HepG2 (cell line): ENCODE measurements around the gene DCUN1D4. TPM values are rescaled to one million over a fixed set of nuclear protein-coding genes. Genes with fewer than 3 reads are reported as not detected.
A peak's percentile ranks its signal among the peaks of the same experiment; 100 is the strongest.

ENCODE experiments used
- ATAC-seq: fragments of 200-7000 bp; cut with Tn5 transposase; 3 replicates; pipeline ENCODE4 v1.9.1; 2020; ENCODE audit warnings: mild to moderate bottlenecking, moderate library complexity
- BruUV-seq: library from RNA; stranded (reverse); fragments of 400-500 nt; replicated peaks from 2 replicates; lab custom pipeline; 2021; lab: Mats Ljungman, UMichigan
- CTCF ChIA-PET: fragments of 300-600 bp; formaldehyde crosslinking; extraction: SDS; loops from one replicate; lab custom pipeline; 2021; ENCODE audit warnings: low total read pairs, inconsistent platforms, low intra/inter-chr PET ratio; lab: Yijun Ruan, JAX
- POLR2A ChIA-PET: fragments of 350-600 bp; sonication (Branson Sonifier 250); formaldehyde crosslinking; loops from one replicate; lab custom pipeline; 2020; ENCODE audit warnings: antibody characterized with exemption, inconsistent platforms; lab: Yijun Ruan, JAX
- DNase-seq: peaks from one replicate; pipeline ENCODE4 v3.0.0-alpha.2; 2015; ENCODE audit warnings: low spot score
- FAIRE-seq: peaks from 3 replicates; lab custom pipeline; 2011; peaks lifted over from hg19 to GRCh38; lab: Jason Lieb, UNC
- H2AFZ ChIP-seq: one replicate; pipeline ENCODE4 v1.6.1; 2011; ENCODE audit warnings: low read length, inconsistent platforms
- H3K27ac ChIP-seq: fragments of 300-600 bp; 3 replicates; pipeline ENCODE4 v1.8.0; 2011; ENCODE audit warnings: mixed run types, mild to moderate bottlenecking, mixed read lengths, low read length, inconsistent platforms; ENCODE audit not compliant: insufficient read depth; ENCODE audit errors: extremely low read length
- H3K27me3 ChIP-seq, 2 experiments: fragments of 200-600 bp in 1 of 2; 2 replicates in 1 of 2; 3 replicates in 1 of 2; pipeline versions ENCODE4 v1.6.0 to v1.8.0; 2011; ENCODE audit warnings: low read length in 2 of 2, mild to moderate bottlenecking in 2 of 2, moderate library complexity in 2 of 2, inconsistent platforms in 1 of 2; ENCODE audit not compliant: insufficient read depth in 2 of 2, control insufficient read depth in 1 of 2
- H3K36me3 ChIP-seq, 2 experiments: fragments of 200-600 bp in 1 of 2; replicated peaks in 1 of 2; 2 replicates in 1 of 2; 3 replicates in 1 of 2; pipeline versions ENCODE4 v1.5.1 to v1.8.0; 2011; ENCODE audit warnings: low read length in 2 of 2, inconsistent platforms in 1 of 2; ENCODE audit not compliant: insufficient read depth in 2 of 2, control insufficient read depth in 1 of 2
- H3K4me1 ChIP-seq: 2 replicates; pipeline ENCODE4 v1.5.1; 2012; ENCODE audit warnings: low read length, inconsistent platforms; ENCODE audit not compliant: insufficient read depth
- H3K4me2 ChIP-seq: 2 replicates; pipeline ENCODE4 v1.6.0; 2011; ENCODE audit warnings: low read depth, low read length, inconsistent platforms
- H3K4me3 ChIP-seq, 3 experiments: fragments of 200-600 bp in 1 of 3; sonication (generic), shearing (Covaris generic) in 1 of 3; replicated peaks in 1 of 3; 2 replicates each; pipeline ENCODE4 v1.5.1; 2011 to 2016; ENCODE audit warnings: low read length in 3 of 3, inconsistent platforms in 2 of 3, low read depth in 2 of 3, mild to moderate bottlenecking in 2 of 3, control low read depth in 1 of 3, mixed read lengths in 1 of 3; ENCODE audit not compliant: insufficient read depth in 1 of 3
- H3K79me2 ChIP-seq: one replicate; pipeline ENCODE4 v1.6.1; 2011; ENCODE audit warnings: low read length, inconsistent platforms; ENCODE audit not compliant: insufficient read depth
- H3K9ac ChIP-seq: 2 replicates; pipeline ENCODE4 v1.6.0; 2011; ENCODE audit warnings: mild to moderate bottlenecking, low read depth, low read length, inconsistent platforms; ENCODE audit not compliant: insufficient read depth
- H3K9me3 ChIP-seq: 2 replicates; pipeline ENCODE4 v1.5.1; 2012; ENCODE audit warnings: mild to moderate bottlenecking, low read length
- H4K20me1 ChIP-seq: 2 replicates; pipeline ENCODE4 v1.6.0; 2011; ENCODE audit warnings: inconsistent platforms, mild to moderate bottlenecking, low read length, moderate library complexity; ENCODE audit not compliant: insufficient read depth
- CEBPG ChIP-seq: IDR thresholded peaks from 2 replicates; pipeline ENCODE4 v1.6.1; 2016
- FOXJ3 ChIP-seq: sonication (generic); formaldehyde crosslinking; IDR thresholded peaks from 2 replicates; pipeline ENCODE4 v1.4.0; 2020; ENCODE audit warnings: missing genetic modification reagents, mild to moderate bottlenecking, borderline replicate concordance
- GPN1 ChIP-seq: sonication (generic); formaldehyde crosslinking; IDR thresholded peaks from 2 replicates; pipeline ENCODE4 v1.5.1; 2020; ENCODE audit warnings: missing genetic modification reagents, borderline replicate concordance
- KDM5B ChIP-seq: sonication (generic); formaldehyde crosslinking; IDR thresholded peaks from 2 replicates; pipeline ENCODE4 v1.4.0; 2020; ENCODE audit warnings: missing genetic modification reagents, mild to moderate bottlenecking, borderline replicate concordance
- PHF8 ChIP-seq: sonication (generic); formaldehyde crosslinking; IDR thresholded peaks from 2 replicates; pipeline ENCODE4 v1.5.0; 2020; ENCODE audit warnings: missing genetic modification reagents
- SALL1 ChIP-seq: sonication (generic); formaldehyde crosslinking; IDR thresholded peaks from 2 replicates; pipeline ENCODE4 v1.8.0; 2022; ENCODE audit warnings: mild to moderate bottlenecking, missing genetic modification reagents
- STAG1 ChIP-seq: sonication (generic); formaldehyde crosslinking; IDR thresholded peaks from 2 replicates; pipeline ENCODE4 v1.4.0; 2020; ENCODE audit warnings: missing genetic modification reagents
- TOPORS ChIP-seq: sonication (generic); formaldehyde crosslinking; IDR thresholded peaks from 2 replicates; pipeline ENCODE4 v1.8.0; 2023; ENCODE audit warnings: mild to moderate bottlenecking, missing genetic modification reagents
- ZFAT ChIP-seq: sonication (generic); formaldehyde crosslinking; conservative IDR thresholded peaks from 2 replicates; pipeline ENCODE4 v1.8.1; 2023; ENCODE audit warnings: missing genetic modification reagents, inconsistent platforms
- ZNF451 ChIP-seq: sonication (generic); formaldehyde crosslinking; IDR thresholded peaks from 2 replicates; pipeline ENCODE4 v1.5.0; 2020; ENCODE audit warnings: mild to moderate bottlenecking, missing genetic modification reagents
- ZNF772 ChIP-seq: sonication (generic); formaldehyde crosslinking; IDR thresholded peaks from 2 replicates; pipeline ENCODE4 v1.5.0; 2020; ENCODE audit warnings: mild to moderate bottlenecking, missing genetic modification reagents
- ZNF776 ChIP-seq: sonication (generic); formaldehyde crosslinking; IDR thresholded peaks from 2 replicates; pipeline ENCODE4 v1.4.0; 2020; ENCODE audit warnings: mild to moderate bottlenecking, missing genetic modification reagents
- WGBS: methylation state at CpG from one replicate; pipeline ENCODE4 v1.1.6; 2017; ENCODE audit warnings: low lambda C conversion rate; 5-methylcytosine and 5-hydroxymethylcytosine counted together
- in situ Hi-C: cut with HindIII; loops from 2 replicates; pipeline ENCODE4 v1.10.0; 2017; ENCODE audit warnings: low pct_unique_long_range_greater_than_20kb; ENCODE audit not compliant: extremely low pct_ligation_motif_present
- intact Hi-C: fragments of 100-400 bp; cut with micrococcal nuclease; formaldehyde crosslinking; loops from one replicate; pipeline ENCODE4 v1.10.0; 2022; ENCODE audit not compliant: unreplicated experiment
- polyA plus RNA-seq, 8 experiments: library from polyadenylated mRNA; depleted of rRNA in 3 of 8; stranded (reverse) in 7 of 8; unstranded in 1 of 8; fragments of >200 nt; fragmentation: Illumina TruSeq in 4 of 8; extraction: Trizol in 4 of 8; gene quantifications; 2 replicates each; pipeline versions ENCODE4 v1.2.1 to v1.2.3, GENCODE V29; 2011 to 2016; ENCODE audit warnings: low read depth in 4 of 8, missing spikeins in 1 of 8, mixed read lengths in 1 of 8; ENCODE audit not compliant: insufficient read depth in 1 of 8
- total RNA-seq, 5 experiments: library from RNA; depleted of rRNA; stranded (reverse); fragments of >200 nt; fragmentation: Illumina TruSeq; extraction: Trizol; gene quantifications; 2 replicates each; pipeline ENCODE4 v1.2.3, GENCODE V29; 2016; ENCODE audit warnings: low read depth in 1 of 5
- TF ChIP-seq, protein P1 (sequence below): sonication (generic); formaldehyde crosslinking; IDR thresholded peaks from 2 replicates; pipeline ENCODE4 v1.4.0; 2020; ENCODE audit warnings: missing genetic modification reagents
- TF ChIP-seq, protein P2 (sequence below): sonication (generic); formaldehyde crosslinking; IDR thresholded peaks from 2 replicates; pipeline ENCODE4 v1.8.0; 2023; ENCODE audit warnings: mild to moderate bottlenecking, missing genetic modification reagents
- TF ChIP-seq, protein P3 (sequence below): sonication (generic); formaldehyde crosslinking; conservative IDR thresholded peaks from 2 replicates; pipeline ENCODE4 v1.8.0; 2022; ENCODE audit warnings: mild to moderate bottlenecking, moderate library complexity, missing genetic modification reagents
- TF ChIP-seq, protein P4 (sequence below): IDR thresholded peaks from 2 replicates; pipeline ENCODE4 v1.6.1; 2016; ENCODE audit warnings: mild to moderate bottlenecking
- TF ChIP-seq, protein P5 (sequence below): sonication (generic); formaldehyde crosslinking; IDR thresholded peaks from 2 replicates; pipeline ENCODE4 v1.5.0; 2020; ENCODE audit warnings: missing genetic modification reagents, mild to moderate bottlenecking, borderline replicate concordance
- TF ChIP-seq, protein P6 (sequence below): sonication (generic); formaldehyde crosslinking; IDR thresholded peaks from 2 replicates; pipeline ENCODE4 v1.5.1; 2020; ENCODE audit warnings: missing genetic modification reagents, mild to moderate bottlenecking, borderline replicate concordance

The DCUN1D4 gene
- total and polyA plus RNA-seq, 2 of the 13 experiments (the other 11 are each of a cell fraction or from before 2014, with no cell fraction given) = 27.9 to 44.4 TPM

DNA sequence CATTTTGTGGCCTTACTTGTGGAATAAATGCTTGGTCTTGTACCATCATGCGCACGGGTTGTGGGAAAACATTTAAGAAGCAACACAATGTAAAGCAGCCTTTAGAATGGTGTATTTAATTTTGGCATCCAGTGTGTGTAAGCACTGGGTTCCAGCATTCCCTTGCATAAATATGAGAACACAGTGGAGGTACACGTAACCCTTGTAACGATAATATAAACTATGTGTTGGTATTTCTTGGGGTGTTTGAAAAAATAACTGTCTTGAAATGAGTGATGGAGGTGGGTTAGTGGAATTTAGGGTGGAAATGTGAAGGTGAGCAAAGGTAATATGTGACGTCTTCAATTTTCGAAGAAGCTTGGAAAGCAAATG is 2.1 kb downstream of the DCUN1D4 start:
- ATAC-seq (no peak), FAIRE-seq (no peak), DNase-seq (no peak)
- Histone ChIP-seq H4K20me1 (no peaks in the 10 kb centered on the region), H3K4me1 (peaks cover 28% of the 10 kb centered on the region), H3K27ac (peak overlapping the region; percentile 81), H3K27me3 (no peaks in the 10 kb centered on the region; a peak in 1 of 5 replicates), H3K4me3 (peak overlapping the region; percentile 83 to 88 (median 85)), H3K9ac (peak overlapping the region; percentile 85), H2AFZ (peak overlapping the region; percentile 45), H3K79me2 (peaks cover 52% of the 10 kb centered on the region), H3K36me3 (no peaks in the 10 kb centered on the region), H3K9me3 (no peaks in the 10 kb centered on the region), H3K4me2 (peak overlapping the region; percentile 95)
- in situ Hi-C loops = no loop called here
- ChIA-PET POLR2A (interaction anchor here (1.7 to 1.8 kb wide), 2 partner anchors 8 to 36 kb away, joined by 7 to 9 read pairs; no protein-coding TSS in a partner anchor), CTCF (no interaction called here)
- no TSS peak for BruUV-seq
- 33% methylated on average over 6 of the region's 6 CpGs for WGBS
- intact Hi-C loops = no loop called here
- no peak for TF ChIP-seq ZNF776 (CRISPR knock-in tag)
- TF ChIP-seq, protein P1, sequence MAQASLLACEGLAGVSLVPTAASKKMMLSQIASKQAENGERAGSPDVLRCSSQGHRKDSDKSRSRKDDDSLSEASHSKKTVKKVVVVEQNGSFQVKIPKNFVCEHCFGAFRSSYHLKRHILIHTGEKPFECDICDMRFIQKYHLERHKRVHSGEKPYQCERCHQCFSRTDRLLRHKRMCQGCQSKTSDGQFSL (CRISPR knock-in tag) = no peak
- no peak for TF ChIP-seq CEBPG
- TF ChIP-seq, protein P2, sequence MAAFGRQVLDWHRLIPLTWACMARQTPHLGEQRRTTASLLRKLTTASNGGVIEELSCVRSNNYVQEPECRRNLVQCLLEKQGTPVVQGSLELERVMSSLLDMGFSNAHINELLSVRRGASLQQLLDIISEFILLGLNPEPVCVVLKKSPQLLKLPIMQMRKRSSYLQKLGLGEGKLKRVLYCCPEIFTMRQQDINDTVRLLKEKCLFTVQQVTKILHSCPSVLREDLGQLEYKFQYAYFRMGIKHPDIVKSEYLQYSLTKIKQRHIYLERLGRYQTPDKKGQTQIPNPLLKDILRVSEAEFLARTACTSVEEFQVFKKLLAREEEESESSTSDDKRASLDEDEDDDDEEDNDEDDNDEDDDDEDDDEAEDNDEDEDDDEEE (CRISPR knock-in tag) = no peak
- TF ChIP-seq, protein P3, sequence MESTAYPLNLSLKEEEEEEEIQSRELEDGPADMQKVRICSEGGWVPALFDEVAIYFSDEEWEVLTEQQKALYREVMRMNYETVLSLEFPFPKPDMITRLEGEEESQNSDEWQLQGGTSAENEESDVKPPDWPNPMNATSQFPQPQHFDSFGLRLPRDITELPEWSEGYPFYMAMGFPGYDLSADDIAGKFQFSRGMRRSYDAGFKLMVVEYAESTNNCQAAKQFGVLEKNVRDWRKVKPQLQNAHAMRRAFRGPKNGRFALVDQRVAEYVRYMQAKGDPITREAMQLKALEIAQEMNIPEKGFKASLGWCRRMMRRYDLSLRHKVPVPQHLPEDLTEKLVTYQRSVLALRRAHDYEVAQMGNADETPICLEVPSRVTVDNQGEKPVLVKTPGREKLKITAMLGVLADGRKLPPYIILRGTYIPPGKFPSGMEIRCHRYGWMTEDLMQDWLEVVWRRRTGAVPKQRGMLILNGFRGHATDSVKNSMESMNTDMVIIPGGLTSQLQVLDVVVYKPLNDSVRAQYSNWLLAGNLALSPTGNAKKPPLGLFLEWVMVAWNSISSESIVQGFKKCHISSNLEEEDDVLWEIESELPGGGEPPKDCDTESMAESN (CRISPR knock-in tag) = no peak
- no peak for TF ChIP-seq GPN1
- no peak for TF ChIP-seq ZNF451 (CRISPR knock-in tag)
- TF ChIP-seq ZNF772 (CRISPR knock-in tag) = 0 out of 2 replicates have a peak, but pooled peaks have one; percentile 3
- TF ChIP-seq ZFAT = no peak
- TF ChIP-seq, protein P4, sequence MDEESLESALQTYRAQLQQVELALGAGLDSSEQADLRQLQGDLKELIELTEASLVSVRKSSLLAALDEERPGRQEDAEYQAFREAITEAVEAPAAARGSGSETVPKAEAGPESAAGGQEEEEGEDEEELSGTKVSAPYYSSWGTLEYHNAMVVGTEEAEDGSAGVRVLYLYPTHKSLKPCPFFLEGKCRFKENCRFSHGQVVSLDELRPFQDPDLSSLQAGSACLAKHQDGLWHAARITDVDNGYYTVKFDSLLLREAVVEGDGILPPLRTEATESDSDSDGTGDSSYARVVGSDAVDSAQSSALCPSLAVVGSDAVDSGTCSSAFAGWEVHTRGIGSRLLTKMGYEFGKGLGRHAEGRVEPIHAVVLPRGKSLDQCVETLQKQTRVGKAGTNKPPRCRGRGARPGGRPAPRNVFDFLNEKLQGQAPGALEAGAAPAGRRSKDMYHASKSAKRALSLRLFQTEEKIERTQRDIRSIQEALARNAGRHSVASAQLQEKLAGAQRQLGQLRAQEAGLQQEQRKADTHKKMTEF (CRISPR knock-in tag) = peak; percentile 22; the same call in 1 of the 2 replicates
- TF ChIP-seq PHF8 (CRISPR knock-in tag) = no peak
- 0 out of 2 replicates have a peak, but pooled peaks have one; percentile 22 for TF ChIP-seq TOPORS (CRISPR knock-in tag)
- TF ChIP-seq, protein P5, sequence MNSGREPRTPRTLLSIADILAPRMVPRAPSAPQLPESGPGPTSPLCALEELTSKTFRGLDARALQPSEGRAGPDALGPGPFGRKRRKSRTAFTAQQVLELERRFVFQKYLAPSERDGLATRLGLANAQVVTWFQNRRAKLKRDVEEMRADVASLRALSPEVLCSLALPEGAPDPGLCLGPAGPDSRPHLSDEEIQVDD (CRISPR knock-in tag) = no peak
- TF ChIP-seq SALL1 = no peak
- no peak for TF ChIP-seq KDM5B (CRISPR knock-in tag)
- TF ChIP-seq STAG1 (CRISPR knock-in tag) = no peak
- TF ChIP-seq, protein P6, sequence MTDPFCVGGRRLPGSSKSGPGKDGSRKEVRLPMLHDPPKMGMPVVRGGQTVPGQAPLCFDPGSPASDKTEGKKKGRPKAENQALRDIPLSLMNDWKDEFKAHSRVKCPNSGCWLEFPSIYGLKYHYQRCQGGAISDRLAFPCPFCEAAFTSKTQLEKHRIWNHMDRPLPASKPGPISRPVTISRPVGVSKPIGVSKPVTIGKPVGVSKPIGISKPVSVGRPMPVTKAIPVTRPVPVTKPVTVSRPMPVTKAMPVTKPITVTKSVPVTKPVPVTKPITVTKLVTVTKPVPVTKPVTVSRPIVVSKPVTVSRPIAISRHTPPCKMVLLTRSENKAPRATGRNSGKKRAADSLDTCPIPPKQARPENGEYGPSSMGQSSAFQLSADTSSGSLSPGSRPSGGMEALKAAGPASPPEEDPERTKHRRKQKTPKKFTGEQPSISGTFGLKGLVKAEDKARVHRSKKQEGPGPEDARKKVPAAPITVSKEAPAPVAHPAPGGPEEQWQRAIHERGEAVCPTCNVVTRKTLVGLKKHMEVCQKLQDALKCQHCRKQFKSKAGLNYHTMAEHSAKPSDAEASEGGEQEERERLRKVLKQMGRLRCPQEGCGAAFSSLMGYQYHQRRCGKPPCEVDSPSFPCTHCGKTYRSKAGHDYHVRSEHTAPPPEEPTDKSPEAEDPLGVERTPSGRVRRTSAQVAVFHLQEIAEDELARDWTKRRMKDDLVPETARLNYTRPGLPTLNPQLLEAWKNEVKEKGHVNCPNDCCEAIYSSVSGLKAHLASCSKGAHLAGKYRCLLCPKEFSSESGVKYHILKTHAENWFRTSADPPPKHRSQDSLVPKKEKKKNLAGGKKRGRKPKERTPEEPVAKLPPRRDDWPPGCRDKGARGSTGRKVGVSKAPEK (CRISPR knock-in tag) = no peak
- no peak for TF ChIP-seq FOXJ3 (CRISPR knock-in tag)
